DMS153 (cell line): ENCODE results near the gene CHD6.
A peak's percentile ranks its signal among the peaks of the same experiment; 100 is the strongest.

Experiments used
- DNase-seq: peaks from one replicate; lab custom pipeline; 2025; lab: John Stamatoyannopoulos, UW

Gene CHD6

DNA sequence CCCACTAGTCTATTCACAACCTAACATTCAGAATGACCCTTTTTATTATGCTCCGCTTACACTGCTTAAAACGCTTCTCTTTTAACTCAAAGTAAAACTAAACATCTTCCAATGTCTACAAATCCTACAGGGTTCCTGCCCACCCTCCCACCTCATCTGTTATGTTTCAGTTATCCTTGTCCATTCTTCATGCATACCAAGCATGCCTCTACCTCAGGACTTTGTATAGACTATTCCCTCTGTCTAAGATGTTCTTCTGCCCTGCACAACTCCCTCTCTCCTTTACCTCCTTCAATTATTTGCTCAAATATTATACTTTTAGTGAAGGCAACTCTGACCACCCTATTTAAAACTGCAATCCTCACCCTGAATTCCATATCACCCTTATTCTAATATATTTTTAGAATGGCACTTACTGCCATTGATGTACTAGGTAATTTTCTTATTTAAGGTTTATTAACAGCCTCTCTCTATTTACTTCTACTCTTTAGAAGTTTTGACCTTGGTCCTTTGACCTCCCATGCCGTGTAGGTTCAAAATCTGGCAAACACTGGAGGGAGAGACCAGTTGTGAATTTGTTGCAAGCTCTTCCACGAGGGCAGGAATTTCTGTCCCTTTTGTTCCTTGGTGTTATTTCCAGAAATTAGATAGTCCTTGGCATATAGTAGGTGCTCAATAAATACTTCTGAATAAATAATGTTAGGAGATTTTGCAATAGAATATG, 111.8 kb downstream of the CHD6 start:
- DNase-seq: no peak

DNA sequence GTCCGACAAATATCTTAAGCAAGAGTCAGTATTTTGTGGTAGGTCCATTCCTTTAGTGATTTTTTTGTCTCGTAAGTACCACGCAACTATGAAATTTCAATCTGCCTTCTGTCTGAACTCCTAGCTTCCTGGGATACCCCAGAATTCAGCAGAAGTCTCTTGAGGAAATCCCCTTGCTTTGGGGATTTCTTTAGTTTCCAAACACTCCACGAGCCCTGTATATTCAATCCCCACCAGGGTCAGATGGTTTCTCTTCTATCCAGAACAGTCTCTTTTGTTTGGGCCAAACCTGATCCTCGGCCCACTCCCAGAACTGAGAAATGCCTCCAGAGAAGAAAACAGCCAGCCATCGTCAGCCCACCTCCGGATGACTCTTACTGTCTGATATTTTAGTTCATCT, 113.0 kb downstream of the CHD6 start:
- no peak for DNase-seq

DNA sequence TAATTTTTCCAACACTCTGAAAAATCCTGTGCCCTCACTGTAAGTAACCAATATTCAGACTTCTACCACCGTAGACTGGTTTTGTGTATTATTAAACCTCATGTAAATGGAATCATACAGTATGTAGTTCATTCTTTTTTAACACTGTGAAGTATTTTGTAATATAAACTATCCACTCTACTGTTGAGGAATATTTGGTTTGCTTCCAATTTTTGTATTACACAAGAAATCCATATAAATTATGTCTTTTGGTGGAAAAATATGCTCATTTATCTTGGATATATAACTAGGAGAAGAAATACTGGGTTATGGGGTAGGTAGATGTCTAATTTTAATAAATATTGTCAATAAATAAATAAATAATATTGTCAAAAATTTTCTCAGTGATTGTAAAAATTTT, 116.8 kb downstream of the CHD6 start:
- DNase-seq: no peak

DNA sequence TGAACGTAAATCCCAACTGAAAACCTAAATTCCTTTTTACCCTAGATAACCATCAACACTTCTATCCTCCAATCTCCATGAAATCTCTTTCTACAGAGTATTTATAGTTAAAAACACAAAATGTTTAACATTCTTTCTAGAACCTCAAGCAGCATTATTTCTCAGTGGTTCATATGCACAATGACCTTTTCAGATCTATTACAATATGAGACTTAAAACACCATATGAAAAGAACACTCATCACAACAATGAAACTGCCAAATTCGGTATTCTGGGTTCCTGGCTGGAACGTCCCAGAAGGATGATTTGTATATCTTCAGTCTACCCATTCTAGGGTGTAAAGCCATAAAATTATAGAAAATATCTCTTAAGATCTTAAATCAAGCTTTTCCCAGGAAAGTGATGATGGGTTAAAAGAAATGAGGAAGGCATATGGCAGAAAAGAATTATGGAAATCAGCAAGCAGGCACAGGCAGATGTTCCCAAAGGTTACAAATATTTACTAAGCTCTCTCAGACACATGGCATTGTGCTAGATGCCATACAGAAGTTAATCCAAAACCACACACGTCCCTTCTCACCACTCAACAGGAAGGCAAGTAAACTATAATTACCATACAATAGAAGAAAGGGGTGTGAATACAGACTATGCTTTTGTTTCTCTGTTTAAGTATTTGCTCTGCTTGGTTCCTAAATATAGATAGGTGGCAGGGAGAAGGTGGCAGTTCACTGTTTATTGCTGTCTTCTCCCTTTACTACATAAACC, 118.0 kb downstream of the CHD6 start:
- peak; percentile 60 for DNase-seq

DNA sequence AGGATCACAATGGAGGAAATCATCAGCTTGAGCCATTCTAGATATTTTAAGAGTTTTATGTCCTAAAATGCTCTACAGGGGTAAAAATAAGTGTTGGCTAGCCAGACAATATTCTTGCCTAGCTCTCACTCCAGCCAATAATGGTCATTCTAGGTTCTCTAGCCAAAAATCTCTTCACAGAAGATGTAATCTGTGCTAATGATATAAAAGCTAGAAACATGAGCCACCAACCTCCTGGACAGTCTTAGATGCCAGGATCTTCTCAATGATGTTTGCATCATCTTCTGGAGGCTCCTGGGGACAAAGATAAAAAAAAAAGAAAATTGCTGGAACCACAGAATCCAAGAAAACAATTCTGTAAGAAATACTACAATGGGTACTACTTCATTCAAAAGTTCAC, 119.1 kb downstream of the CHD6 start:
- DNase-seq: no peak

DNA sequence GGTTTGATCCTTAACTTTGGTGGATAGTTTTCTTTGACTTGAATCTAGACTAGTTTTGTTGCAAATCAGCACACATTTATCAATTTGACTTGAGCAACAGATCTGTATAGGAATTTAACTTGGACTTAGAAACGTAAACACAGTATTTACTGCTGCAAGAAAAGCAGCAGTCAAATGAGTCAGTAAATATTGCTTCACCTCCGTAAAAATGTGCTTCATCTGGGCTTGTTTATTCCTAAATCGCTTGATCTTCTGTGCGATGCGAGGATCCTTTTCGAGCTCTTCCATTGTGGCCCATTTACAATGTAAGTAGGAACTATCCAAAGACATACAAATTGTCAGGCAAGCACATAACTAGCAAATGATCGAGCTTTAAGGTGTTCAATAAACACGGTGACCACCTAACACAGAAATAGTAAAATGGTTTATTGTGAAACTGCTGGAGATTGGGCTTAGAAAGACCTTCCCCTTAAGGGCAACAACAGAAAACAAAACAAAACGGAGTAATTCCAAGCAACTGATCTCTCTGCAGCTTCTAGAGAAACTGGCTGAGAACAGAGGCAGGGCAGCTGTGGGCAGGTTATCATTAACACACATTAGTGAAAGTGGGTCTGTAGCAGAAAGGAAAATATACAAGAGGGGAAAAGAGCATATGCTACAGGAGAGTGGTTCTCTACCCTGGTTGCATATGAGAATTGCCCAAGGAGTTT, 120.8 kb downstream of the CHD6 start:
- DNase-seq: no peak

DNA sequence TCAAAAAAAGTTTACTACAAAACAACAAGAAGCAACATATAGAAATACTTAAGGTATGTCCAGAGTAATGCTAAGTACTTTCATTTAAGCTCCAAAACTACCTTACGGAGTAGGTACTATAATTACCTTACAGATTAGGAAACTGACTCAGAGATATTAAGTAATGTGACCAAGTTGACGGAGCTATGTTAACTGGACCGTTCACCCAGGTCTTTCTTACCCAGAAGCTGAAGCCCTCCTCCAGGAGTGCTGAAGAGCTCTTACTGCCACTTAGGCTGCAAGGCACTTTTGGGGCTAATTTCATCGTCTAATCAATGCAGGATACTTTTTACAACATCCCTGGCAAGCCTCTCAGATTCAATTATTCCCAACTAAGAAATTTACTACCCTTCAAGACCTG, 123.7 kb downstream of the CHD6 start:
- DNase-seq: no peak

DNA sequence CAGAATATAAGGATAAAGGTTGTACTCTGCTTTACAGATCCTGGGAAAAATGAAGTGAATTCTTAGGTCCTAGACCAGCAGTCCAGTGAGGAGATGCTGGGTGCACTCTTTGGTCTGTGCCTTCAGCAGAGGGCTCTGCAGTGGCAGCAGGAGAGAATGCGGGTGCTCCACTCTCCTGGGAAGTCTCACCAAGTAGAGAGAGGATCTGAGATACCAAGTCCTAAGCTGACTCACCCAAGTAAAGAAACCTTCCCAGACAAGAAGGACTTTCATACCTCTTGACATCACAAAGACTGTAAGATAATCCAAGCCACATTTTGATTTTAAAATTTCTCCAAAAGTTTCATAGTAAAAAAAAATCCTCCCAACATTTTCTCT, 134.6 kb downstream of the CHD6 start:
- DNase-seq: no peak

DNA sequence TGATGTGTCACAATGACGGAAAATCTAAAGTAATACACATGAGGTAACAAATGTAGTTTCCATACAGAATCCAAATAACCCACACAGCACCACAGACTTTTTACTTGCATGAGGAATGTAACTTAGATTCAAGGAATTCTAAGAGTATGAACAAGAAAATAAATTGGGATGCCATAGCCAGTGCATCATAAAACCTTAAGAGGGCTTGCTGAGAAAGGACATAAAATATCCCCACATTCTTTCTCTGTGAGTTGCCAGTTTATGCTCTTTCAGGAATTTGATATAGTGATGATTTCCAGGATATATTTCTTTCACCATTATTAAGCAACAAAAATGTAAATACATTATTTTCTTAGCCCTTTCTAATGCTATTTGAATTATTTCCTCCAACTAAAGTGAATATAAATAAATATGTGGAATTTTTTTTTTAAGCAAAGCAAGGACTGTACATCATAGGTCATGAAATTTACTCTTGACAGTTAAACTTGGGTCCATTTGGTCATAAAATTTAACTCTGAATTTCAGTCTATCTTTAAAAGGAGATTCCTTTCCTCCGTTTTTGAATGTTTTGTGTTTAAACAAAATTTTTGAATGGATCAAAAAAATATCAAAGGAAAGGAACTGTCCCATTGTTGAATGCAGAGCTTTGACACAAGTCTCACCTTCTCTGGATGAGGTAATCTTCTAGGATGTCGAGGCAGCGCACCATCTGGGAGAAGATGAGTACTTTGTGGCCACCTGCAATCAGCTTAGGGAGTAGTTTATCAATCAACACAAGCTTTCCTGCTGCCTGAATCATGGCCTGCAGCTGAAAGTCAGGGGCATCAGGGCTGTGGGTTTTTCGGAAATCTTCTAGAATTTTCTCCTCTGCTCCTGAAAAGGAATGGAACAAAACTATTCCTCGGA, 135.3 kb downstream of the CHD6 start:
- no peak for DNase-seq

DNA sequence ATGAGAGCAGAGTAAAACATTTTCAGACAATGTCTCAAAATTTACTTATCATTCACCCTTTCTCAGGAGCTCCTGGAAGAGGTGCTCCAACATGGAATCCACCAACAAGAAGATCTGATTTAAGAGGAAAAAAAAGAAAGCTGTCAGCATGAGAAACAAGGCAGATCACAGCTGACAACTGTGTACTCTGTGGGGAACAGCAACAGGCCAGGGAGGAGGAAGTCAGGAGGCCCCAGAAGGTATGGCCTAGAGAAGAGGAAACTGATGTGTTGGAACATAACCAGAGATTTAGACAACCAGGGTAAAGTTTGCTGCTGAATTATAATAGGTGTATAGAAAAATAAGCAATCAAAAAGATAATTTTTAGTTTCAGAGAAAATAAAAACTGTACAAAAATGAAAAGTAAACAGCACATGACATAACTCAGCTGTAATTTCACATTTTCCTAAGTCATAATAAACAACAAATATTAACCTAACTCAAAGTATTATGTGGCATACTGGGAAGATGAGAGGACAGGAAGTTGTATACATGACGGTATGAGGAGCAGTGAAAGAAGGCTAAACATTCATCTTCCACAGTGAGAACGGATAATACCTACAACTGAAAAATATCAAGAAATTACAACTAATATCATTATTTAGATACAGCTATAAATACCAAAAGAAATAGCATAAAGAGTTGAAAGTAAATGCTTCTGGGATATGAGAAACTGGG, 138.0 kb downstream of the CHD6 start:
- DNase-seq: no peak

DNA sequence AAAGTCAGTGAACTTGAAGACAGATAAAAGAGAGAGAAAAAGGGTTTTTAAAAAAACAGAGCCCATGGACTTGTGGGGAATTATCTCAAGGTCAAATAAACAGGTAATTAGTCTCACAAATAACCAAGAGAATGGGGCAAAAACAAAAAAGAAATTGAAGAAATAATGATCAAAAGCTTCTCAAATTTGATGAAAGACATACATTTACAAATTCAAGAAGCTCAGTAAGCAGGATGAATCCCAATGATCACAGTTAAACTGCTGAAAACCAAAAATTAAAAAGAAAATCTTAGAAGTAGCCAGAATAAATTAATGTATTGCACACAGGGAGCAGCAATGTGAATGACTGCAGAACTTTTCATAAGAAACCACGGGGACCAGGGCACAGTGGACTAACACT, 139.1 kb downstream of the CHD6 start:
- no peak for DNase-seq

DNA sequence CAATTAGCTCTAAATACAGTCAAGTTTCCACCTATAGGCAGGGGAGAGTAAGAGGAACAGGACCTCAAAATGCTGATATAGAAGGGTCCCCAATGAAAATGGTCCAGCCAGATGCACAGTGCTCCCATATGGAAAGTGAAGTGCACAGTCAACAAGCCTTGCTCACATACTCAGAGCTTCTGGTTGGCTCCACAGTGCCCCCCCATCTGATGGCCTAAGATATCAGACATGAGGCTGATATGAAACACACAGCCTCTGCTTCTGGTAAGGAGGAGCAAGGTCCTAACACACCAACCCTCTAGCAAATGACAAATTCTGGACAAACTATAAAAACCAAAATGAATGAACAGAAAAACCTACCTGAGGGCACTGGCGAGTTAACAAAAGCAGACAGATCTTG, 140.2 kb downstream of the CHD6 start:
- no peak for DNase-seq

DNA sequence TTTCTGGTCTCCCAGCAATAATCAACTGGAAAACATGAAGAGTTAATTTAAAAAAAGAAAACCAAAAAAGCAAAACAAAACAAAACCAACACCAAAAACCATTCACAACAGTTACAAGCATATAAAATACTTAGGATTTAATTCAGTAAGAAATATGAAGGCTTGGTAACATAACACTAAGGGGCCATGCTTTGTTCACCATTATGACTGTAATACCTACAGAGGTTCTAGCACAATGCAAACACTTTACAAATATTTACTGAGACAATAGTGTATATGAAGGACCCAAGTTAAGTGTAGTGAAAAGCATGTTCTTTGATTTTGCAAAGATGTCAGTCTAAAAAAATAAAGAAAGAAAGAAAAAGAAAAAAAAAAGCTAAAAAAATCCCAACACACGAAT, 141.7 kb downstream of the CHD6 start:
- DNase-seq: peak; percentile 66

DNA sequence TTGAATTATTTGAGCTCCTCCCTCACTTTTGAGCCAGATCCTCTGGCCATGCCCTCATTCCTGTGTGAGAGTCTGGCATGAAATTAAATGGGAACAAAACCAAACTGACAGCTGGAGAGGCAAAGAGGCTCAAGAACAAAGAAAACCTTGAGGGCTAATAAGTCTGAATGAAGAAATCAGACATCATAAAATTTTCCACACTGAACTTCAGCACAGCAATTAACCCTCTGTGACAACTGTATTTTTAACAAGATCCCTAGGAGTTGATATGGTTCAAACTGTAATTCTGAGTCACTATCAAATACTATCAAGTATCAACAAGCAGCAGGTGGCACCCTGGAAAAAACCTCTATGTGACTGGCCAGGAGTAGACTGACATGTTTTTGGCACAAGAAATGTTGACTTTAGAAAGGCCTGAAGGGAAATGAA, 142.2 kb downstream of the CHD6 start:
- peak; percentile 86 for DNase-seq

DNA sequence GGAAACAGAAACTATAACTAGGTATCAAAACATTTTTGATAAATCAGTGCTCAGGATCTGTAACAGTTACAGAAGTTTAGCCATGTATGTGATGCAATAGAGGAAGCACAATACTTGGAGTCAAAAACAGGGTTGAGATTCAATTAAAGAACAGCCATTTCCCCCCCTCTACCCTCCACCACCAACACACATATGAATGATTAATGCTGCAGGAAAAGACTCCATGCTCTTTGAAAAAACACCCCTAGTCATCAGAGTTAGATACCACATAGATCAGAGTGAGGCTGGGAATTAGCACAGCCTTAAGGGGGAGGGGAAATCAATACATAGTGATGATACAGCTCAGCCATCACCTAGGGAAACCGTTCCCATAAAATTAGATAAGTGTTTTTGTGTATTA, 142.7 kb downstream of the CHD6 start:
- no peak for DNase-seq

DNA sequence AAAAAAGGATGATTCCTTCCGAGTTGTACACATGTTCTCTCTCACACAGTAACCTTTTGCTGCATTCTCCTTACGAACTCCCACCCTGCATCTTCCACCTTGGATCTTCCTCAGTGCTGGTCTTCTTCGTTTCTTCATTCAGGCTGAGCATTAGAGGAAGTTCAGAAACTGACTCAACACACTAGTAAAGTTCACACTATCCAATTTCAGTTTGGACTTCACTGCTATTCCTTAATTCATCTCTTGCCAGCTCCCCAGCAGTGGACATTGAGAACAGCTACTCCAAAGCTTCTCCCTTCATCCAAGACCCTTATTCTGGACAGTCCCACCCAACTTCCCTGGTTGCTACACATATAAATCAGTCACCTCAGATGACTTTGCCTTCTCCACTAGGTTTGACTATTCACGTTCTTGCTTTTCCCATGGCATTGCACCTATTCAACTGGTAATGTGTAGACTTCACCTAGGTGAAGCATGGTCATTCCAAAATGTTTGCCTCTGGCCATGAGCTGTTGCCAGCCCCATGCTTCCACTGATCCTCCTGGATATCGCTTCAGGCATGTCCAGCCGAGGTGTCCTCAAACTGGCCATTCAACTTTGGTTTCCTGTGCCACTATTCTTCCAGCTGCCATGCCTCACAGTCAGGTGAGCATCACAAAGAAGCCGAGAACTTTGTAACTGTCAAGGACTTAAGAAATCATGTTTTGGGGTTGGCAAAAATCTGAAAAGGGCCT, 147.6 kb downstream of the CHD6 start:
- DNase-seq: no peak

DNA sequence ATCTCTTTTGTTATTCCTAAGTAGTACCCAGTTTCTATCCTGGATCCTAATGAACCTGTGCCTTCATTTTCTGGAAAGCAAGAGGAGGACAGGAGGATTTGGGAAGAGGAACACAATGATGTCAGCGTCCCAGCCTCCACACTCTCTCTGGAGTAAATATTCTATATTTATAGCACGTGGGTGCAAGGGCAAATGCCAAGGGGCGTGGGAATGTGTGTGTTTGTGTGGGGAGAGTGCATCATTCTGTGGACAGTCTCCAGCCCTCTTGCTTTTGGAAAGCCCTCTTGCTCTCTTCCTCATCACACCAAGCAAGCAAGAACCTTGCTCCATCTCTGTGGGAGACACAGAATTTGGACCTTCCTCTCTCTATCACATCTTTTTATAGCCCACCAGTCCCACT, 148.3 kb downstream of the CHD6 start:
- DNase-seq: no peak

DNA sequence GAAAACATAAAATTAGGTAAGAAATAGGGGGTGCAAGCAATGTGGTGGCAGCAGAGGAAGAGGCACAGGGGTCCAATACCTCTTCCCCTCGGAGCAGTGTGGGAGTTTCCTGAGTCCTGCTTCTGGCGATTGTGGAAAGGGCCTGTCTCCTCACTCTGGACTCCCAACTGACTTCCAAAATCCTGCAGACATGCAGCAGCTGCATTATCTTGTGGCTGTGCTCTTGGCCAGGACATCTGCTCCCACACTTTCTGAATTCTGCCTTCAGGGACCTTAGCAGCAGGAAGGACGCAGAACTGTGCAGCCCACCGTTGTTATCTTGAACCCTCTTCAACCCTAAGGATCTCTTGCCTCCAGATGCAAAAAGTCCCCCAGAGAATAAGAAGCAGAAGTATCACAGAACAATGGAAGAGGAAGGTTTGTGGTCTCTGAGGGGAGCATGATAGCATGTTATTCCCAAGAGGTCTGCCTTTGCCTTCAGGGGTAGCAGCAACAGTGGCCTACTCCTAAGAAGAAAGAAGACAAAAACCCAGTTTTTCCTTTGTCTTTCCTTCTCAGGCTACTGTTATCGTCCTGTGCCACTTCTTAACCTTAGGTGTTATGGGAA, 149.1 kb downstream of the CHD6 start:
- DNase-seq: no peak

DNA sequence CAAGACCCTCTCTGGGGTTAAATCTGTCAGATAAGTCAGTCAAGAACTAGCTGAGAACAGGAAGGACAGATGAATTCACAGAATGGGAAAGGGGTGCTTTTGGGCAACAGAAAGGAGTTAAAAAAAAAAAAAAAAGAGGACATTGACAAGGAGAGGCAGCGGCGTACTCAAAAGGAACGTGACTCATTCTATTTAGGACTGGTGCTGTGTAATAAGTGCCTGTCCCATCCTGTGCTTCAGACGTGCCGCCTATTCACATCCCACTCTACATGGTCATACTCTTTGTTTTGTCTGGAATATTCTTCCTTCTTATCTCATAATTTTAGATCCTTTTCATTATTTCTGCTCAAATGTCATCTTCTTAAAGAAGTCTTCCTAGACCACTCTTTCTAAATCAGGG, 150.5 kb downstream of the CHD6 start:
- no peak for DNase-seq

DNA sequence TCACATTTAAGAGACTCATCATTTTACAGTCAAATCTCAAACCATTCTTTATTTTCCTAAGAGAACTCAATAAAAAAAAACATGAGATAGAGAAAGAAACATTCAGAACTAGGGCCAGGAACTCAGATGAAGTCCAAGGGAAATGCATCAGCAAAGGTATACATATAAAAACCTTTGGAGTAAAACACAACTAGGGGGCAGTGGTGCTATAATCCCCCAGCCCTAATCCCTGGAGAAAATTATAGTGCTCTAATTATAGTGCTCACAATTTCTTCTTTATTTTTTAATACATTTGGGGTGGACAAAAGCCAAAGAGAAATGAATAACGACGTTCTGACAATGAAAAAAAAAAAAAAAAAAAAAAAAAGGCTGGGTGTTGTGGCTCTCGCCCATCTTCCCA, 151.0 kb downstream of the CHD6 start:
- DNase-seq: no peak
